H1 (cell line): ENCODE results near the gene RASGRP4. TPM values are rescaled to one million over a fixed set of nuclear protein-coding genes. Genes with fewer than 3 reads are reported as not detected.
A peak's percentile ranks its signal among the peaks of the same experiment; 100 is the strongest.

Experiments
- ASH2L ChIP-seq: fragments of 200-600, 300-600 bp; sonication (generic); IDR thresholded peaks from one replicate; pipeline ENCODE4 v1.7.1; 2017; ENCODE audit warnings: low read length
- BRCA1 ChIP-seq: IDR thresholded peaks from 2 replicates; pipeline ENCODE4 v1.6.1; 2012; ENCODE audit warnings: low read depth, low read length, improper control_type of control experiment
- E2F6 ChIP-seq: IDR thresholded peaks from 2 replicates; pipeline ENCODE4 v1.6.1; 2012; ENCODE audit warnings: inconsistent platforms
- EZH2 ChIP-seq: fragments of 200-600 bp; sonication (generic); IDR thresholded peaks from 2 replicates; pipeline ENCODE4 v1.7.1; 2012; ENCODE audit warnings: low read depth, mild to moderate bottlenecking, moderate library complexity, low read length, inconsistent platforms; ENCODE audit not compliant: severe bottlenecking
- HDAC6 ChIP-seq: IDR thresholded peaks from one replicate; pipeline ENCODE4 v1.7.1; 2012; ENCODE audit warnings: low read depth, mild to moderate bottlenecking, inconsistent platforms, low read length, moderate library complexity
- KDM5A ChIP-seq: fragments of 200-600 bp; IDR thresholded peaks from 2 replicates; pipeline ENCODE4 v1.7.1; 2012; ENCODE audit warnings: mild to moderate bottlenecking, low read length, inconsistent platforms, mixed read lengths
- SUZ12 ChIP-seq: fragments of 200-600 bp; sonication (generic); IDR thresholded peaks from 2 replicates; pipeline ENCODE4 v1.6.1; 2012; ENCODE audit warnings: mild to moderate bottlenecking, inconsistent platforms, low read length, moderate library complexity, mixed read lengths
- polyA plus RNA-seq, 7 experiments: library from polyadenylated mRNA; depleted of rRNA in 3 of 7; stranded (reverse) in 5 of 7; unstranded in 2 of 7; fragments of >200 nt in 5 of 7; fragments of 200-250 nt in 2 of 7; gene quantifications; 1 replicate in 5 of 7; 2 replicates in 1 of 7; 4 replicates in 1 of 7; pipeline versions ENCODE4 v1.2.1 to v1.2.3, GENCODE V29; 2011 to 2013; ENCODE audit warnings: missing spikeins in 2 of 7, mixed read lengths in 2 of 7
- total RNA-seq: library from RNA; stranded (reverse); fragmentation: NEBNext Ultra II Directional; extraction: Animal tissue kit (Norgen Biotek cat#: 25700); gene quantifications from 2 replicates; pipeline ENCODE4 v1.2.1, GENCODE V29; 2021
- TF ChIP-seq, protein P1 (sequence below): fragments of 300-600 bp; sonication (generic); IDR thresholded peaks from 2 replicates; pipeline ENCODE4 v1.7.1; 2012; ENCODE audit warnings: low read length, moderate library complexity, mild to moderate bottlenecking, inconsistent platforms; ENCODE audit not compliant: insufficient replicate concordance

The RASGRP4 gene
- total and polyA plus RNA-seq, 2 of the 8 experiments (the other 6 are each of a cell fraction or from before 2014, with no cell fraction given), result 1.9 to 3.1 TPM

DNA sequence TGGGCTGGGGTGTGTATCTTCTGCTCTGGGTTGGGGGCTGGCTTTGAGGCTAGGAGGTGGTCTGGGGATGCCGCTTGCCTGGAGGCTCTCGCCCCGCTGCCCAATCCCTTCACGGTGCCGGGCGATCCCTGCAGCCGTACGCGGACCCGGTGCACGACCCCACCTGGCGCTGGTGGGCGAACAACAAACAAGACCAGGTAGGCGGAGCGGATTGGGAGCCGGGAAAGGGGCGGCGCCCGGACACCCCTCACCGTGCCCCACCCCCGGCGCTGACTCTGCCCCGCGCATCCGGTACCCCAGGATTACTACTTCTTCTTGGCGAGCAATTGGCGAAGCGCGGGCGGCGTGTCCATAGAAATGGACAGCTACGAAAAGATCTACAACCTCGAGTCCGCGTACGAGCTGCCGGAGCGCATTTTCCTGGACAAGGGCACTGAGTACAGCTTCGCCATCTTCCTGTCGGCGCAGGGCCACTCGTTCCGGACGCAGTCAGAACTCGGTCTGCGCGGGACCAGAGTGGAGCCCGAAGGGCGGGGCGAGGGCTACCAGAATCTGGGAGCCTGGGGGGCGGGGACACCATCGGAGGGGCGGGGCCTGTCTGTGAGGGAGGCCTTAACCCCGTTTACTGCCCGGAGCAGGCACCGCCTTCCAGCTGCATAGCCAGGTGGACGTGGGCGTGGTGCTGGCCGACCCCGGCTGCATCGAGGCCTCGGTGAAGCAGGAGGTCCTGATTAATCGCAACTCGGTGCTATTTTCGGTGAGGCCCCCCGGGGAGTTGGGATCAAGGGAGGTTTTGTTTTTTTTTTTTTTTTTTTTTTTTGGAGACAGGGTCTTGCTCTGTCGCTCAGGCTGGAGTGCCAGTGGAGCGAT lies 63.7 kb downstream of the RASGRP4 start (continued):
- TF ChIP-seq, protein P1, sequence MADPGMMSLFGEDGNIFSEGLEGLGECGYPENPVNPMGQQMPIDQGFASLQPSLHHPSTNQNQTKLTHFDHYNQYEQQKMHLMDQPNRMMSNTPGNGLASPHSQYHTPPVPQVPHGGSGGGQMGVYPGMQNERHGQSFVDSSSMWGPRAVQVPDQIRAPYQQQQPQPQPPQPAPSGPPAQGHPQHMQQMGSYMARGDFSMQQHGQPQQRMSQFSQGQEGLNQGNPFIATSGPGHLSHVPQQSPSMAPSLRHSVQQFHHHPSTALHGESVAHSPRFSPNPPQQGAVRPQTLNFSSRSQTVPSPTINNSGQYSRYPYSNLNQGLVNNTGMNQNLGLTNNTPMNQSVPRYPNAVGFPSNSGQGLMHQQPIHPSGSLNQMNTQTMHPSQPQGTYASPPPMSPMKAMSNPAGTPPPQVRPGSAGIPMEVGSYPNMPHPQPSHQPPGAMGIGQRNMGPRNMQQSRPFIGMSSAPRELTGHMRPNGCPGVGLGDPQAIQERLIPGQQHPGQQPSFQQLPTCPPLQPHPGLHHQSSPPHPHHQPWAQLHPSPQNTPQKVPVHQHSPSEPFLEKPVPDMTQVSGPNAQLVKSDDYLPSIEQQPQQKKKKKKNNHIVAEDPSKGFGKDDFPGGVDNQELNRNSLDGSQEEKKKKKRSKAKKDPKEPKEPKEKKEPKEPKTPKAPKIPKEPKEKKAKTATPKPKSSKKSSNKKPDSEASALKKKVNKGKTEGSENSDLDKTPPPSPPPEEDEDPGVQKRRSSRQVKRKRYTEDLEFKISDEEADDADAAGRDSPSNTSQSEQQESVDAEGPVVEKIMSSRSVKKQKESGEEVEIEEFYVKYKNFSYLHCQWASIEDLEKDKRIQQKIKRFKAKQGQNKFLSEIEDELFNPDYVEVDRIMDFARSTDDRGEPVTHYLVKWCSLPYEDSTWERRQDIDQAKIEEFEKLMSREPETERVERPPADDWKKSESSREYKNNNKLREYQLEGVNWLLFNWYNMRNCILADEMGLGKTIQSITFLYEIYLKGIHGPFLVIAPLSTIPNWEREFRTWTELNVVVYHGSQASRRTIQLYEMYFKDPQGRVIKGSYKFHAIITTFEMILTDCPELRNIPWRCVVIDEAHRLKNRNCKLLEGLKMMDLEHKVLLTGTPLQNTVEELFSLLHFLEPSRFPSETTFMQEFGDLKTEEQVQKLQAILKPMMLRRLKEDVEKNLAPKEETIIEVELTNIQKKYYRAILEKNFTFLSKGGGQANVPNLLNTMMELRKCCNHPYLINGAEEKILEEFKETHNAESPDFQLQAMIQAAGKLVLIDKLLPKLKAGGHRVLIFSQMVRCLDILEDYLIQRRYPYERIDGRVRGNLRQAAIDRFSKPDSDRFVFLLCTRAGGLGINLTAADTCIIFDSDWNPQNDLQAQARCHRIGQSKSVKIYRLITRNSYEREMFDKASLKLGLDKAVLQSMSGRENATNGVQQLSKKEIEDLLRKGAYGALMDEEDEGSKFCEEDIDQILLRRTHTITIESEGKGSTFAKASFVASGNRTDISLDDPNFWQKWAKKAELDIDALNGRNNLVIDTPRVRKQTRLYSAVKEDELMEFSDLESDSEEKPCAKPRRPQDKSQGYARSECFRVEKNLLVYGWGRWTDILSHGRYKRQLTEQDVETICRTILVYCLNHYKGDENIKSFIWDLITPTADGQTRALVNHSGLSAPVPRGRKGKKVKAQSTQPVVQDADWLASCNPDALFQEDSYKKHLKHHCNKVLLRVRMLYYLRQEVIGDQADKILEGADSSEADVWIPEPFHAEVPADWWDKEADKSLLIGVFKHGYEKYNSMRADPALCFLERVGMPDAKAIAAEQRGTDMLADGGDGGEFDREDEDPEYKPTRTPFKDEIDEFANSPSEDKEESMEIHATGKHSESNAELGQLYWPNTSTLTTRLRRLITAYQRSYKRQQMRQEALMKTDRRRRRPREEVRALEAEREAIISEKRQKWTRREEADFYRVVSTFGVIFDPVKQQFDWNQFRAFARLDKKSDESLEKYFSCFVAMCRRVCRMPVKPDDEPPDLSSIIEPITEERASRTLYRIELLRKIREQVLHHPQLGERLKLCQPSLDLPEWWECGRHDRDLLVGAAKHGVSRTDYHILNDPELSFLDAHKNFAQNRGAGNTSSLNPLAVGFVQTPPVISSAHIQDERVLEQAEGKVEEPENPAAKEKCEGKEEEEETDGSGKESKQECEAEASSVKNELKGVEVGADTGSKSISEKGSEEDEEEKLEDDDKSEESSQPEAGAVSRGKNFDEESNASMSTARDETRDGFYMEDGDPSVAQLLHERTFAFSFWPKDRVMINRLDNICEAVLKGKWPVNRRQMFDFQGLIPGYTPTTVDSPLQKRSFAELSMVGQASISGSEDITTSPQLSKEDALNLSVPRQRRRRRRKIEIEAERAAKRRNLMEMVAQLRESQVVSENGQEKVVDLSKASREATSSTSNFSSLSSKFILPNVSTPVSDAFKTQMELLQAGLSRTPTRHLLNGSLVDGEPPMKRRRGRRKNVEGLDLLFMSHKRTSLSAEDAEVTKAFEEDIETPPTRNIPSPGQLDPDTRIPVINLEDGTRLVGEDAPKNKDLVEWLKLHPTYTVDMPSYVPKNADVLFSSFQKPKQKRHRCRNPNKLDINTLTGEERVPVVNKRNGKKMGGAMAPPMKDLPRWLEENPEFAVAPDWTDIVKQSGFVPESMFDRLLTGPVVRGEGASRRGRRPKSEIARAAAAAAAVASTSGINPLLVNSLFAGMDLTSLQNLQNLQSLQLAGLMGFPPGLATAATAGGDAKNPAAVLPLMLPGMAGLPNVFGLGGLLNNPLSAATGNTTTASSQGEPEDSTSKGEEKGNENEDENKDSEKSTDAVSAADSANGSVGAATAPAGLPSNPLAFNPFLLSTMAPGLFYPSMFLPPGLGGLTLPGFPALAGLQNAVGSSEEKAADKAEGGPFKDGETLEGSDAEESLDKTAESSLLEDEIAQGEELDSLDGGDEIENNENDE, result no peak
- TF ChIP-seq SUZ12, result no peak
- no peak for TF ChIP-seq BRCA1
- no peak for TF ChIP-seq KDM5A
- no peak for TF ChIP-seq E2F6
- TF ChIP-seq EZH2, result no peak
- peak; percentile 78 for TF ChIP-seq ASH2L
- TF ChIP-seq HDAC6, result no peak
